ENCODE results near the gene PRDX2. TPM values are rescaled to one million over a fixed set of nuclear protein-coding genes. Genes with fewer than 3 reads are reported as not detected.

PRDX2 gene
- total RNA-seq, 4 donors from 2014 or later: 124 to 217 (median 135) TPM

DNA sequence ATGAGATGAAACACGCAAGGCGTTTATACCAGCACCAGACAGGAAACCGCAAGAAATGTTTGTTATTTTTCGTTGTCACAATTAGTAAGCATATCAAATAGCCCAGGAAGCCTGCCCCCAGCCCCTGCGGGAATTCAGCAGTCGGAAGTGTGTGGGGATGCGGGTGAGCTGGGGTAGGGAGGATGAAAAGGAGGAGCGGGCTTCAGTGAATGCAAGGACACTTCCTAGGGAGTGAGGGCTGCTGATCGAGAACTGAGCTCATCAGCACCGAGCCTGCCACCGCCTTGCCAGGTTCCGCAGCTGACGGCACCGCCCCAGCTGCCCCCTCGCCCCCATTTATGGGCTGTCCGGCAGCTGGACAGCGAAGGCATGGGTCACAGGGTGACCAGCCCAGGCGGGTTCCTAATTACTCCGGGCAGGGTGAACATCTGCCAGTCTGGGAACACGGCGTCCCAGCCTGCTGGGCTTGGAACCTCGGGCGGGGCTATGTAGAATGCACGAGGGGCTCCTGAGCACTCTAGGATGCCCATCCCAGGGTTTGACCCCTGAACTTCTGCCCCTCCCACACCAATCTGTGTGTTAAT is 51.6 kb downstream of the PRDX2 start:
- TF ChIP-seq, protein P1, sequence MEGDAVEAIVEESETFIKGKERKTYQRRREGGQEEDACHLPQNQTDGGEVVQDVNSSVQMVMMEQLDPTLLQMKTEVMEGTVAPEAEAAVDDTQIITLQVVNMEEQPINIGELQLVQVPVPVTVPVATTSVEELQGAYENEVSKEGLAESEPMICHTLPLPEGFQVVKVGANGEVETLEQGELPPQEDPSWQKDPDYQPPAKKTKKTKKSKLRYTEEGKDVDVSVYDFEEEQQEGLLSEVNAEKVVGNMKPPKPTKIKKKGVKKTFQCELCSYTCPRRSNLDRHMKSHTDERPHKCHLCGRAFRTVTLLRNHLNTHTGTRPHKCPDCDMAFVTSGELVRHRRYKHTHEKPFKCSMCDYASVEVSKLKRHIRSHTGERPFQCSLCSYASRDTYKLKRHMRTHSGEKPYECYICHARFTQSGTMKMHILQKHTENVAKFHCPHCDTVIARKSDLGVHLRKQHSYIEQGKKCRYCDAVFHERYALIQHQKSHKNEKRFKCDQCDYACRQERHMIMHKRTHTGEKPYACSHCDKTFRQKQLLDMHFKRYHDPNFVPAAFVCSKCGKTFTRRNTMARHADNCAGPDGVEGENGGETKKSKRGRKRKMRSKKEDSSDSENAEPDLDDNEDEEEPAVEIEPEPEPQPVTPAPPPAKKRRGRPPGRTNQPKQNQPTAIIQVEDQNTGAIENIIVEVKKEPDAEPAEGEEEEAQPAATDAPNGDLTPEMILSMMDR (IDR thresholded peaks at IDR 0.05; ENCODE audit: low read depth): no peak

DNA sequence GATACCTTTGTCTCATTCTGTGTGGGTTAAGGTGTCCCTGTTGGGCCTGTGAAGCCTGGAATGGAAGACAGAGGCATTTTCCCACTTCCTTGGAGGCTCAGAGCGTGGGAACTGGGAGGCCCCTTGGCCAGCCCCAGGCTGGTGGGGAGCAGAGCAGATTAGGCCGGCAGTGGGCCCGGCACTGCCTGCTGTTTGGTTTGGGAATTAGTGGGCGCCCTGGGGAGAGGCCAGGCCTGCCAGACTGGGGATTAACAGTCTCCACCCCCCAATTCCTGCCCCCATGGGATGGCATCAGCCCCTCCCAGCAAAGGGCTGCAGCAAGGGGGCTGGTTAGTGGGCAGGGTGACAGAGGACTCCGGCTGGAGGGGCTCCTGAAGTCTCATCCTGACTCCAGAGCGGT is 53.1 kb downstream of the PRDX2 start:
- TF ChIP-seq, protein P1 (IDR thresholded peaks at IDR 0.05; ENCODE audit: low read depth): no peak

Small RNAs within 50 kb of the gene (small RNA-seq; reads per million reads assigned to genes)
- gene MIR5684: not detected

Other genes starting within 250 kb of the PRDX2 start
- 1 to 10 TPM; 5.7 to 9.2 (median 7.8) TPM for gene ZNF490, start 191.0 kb downstream of the PRDX2 start, total RNA-seq
- 10 to 100 TPM; 21.2 to 26.0 (median 24.9) TPM for gene ZNF791, start 190.9 kb downstream of the PRDX2 start, total RNA-seq
- 100 to 1,000 TPM in 2 of 4 donors, 10 to 100 TPM in 2; 61.0 to 186 (median 88.5) TPM for gene MAN2B1, start 135.1 kb downstream of the PRDX2 start, total RNA-seq
- 10 to 100 TPM in 1 of 4 donors, 1 to 10 TPM in 3; 5.7 to 11.6 (median 8.6) TPM for gene WDR83, start 135.0 kb downstream of the PRDX2 start, total RNA-seq
- gene DHPS, start 119.9 kb downstream of the PRDX2 start, total RNA-seq: 10 to 100 TPM; 49.9 to 85.7 (median 75.7) TPM
- gene GNG14, start 113.8 kb downstream of the PRDX2 start, total RNA-seq: not detected
- 1 to 10 TPM; 2.6 to 3.7 (median 2.7) TPM for gene FBXW9, start 105.2 kb downstream of the PRDX2 start, total RNA-seq
- gene TNPO2, start 77.9 kb downstream of the PRDX2 start, total RNA-seq: 10 to 100 TPM; 42.6 to 66.3 (median 61.3) TPM
- 100 to 1,000 TPM; 163 to 417 (median 304) TPM for gene TRIR, start 67.1 kb downstream of the PRDX2 start, total RNA-seq
- gene GET3, start 64.3 kb downstream of the PRDX2 start, total RNA-seq: 10 to 100 TPM; 35.1 to 53.5 (median 43.4) TPM
- not detected for gene BEST2, start 50.0 kb downstream of the PRDX2 start, total RNA-seq
- 100 to 1,000 TPM in 1 of 4 donors, 10 to 100 TPM in 3; 17.1 to 290 (median 36.9) TPM for gene HOOK2, start 26.2 kb downstream of the PRDX2 start, total RNA-seq
- 100 to 1,000 TPM in 3 of 4 donors, 10 to 100 TPM in 1; 77.6 to 304 (median 155) TPM for gene JUNB, start 10.3 kb downstream of the PRDX2 start, total RNA-seq
- 1 to 10 TPM in 1 of 4 donors, not detected in 3; 1.3 TPM for gene THSD8, start 269 bp upstream of the PRDX2 start, total RNA-seq
- gene RNASEH2A, start 4.8 kb upstream of the PRDX2 start, total RNA-seq: 1 to 10 TPM; 3.6 to 7.5 (median 5.1) TPM
- not detected for gene RTBDN, start 32.8 kb upstream of the PRDX2 start, total RNA-seq
- under 1 TPM in 1 of 4 donors, not detected in 3; 0.17 TPM for gene MAST1, start 36.7 kb upstream of the PRDX2 start, total RNA-seq
- 10 to 100 TPM; 24.9 to 74.8 (median 48.2) TPM for gene DNASE2, start 79.6 kb upstream of the PRDX2 start, total RNA-seq
- gene KLF1, start 85.4 kb upstream of the PRDX2 start, total RNA-seq: not detected
- gene GCDH, start 89.4 kb upstream of the PRDX2 start, total RNA-seq: 10 to 100 TPM; 34.9 to 98.5 (median 46.0) TPM
- not detected for gene SYCE2, start 117.5 kb upstream of the PRDX2 start, total RNA-seq
- gene FARSA, start 131.9 kb upstream of the PRDX2 start, total RNA-seq: 10 to 100 TPM; 20.1 to 28.6 (median 22.9) TPM
- gene CALR, start 136.8 kb upstream of the PRDX2 start, total RNA-seq: 100 to 1,000 TPM; 222 to 414 (median 307) TPM
- 100 to 1,000 TPM in 1 of 4 donors, 10 to 100 TPM in 3; 52.2 to 123 (median 84.5) TPM for gene RAD23A, start 144.1 kb upstream of the PRDX2 start, total RNA-seq
- gene GADD45GIP1, start 155.4 kb upstream of the PRDX2 start, total RNA-seq: 10 to 100 TPM; 25.3 to 48.8 (median 31.7) TPM
- not detected for gene DAND5, start 167.8 kb upstream of the PRDX2 start, total RNA-seq
- gene NFIX, start 193.7 kb upstream of the PRDX2 start, total RNA-seq: 100 to 1,000 TPM in 1 of 4 donors, 10 to 100 TPM in 3; 32.8 to 102 (median 47.0) TPM

All from subcutaneous adipose tissue (tissue), 4 donors.